Naive thymus-derived CD4-positive, alpha-beta T cell (primary cell): ENCODE measurements around the gene CCDC186. TPM values are rescaled to one million over a fixed set of nuclear protein-coding genes. Genes with fewer than 3 reads are reported as not detected.

ENCODE experiments used
- ATAC-seq: fragments of 150-1000 bp; cut with Tn5 transposase; 2 replicates; pipeline ENCODE4 v1.10.0; 2021; ENCODE audit warnings: mild to moderate bottlenecking, moderate library complexity
- CTCF ChIA-PET: fragments of 350-600 bp; sonication (Branson Sonifier 250); formaldehyde crosslinking; loops from one replicate; lab custom pipeline; 2021; ENCODE audit warnings: antibody characterized with exemption; lab: Charles Lee
- POLR2A ChIA-PET: fragments of 350-600 bp; sonication (Branson Sonifier 250); formaldehyde crosslinking; loops from one replicate; lab custom pipeline; 2021; ENCODE audit warnings: antibody characterized with exemption, inconsistent platforms; lab: Charles Lee
- DNase-seq, 9 donors: peaks; one replicate each; pipeline versions ENCODE4 v3.0.0 to v3.0.0-alpha.2; 2020 to 2022; ENCODE audit warnings: mixed read lengths in 1 of 9
- H3K27ac ChIP-seq: one replicate; pipeline ENCODE4 v1.7.0; 2013; ENCODE audit warnings: mild to moderate bottlenecking, low read depth, low read length, moderate library complexity
- H3K27me3 ChIP-seq, 2 donors: one replicate each; pipeline ENCODE4 v1.7.0; 2013; ENCODE audit warnings: low read length in 2 of 2, mild to moderate bottlenecking in 2 of 2, moderate library complexity in 2 of 2; ENCODE audit not compliant: control insufficient read depth in 2 of 2, insufficient read depth in 2 of 2
- H3K36me3 ChIP-seq, 3 experiments: 1 replicate in 2 of 3; 2 replicates in 1 of 3; pipeline ENCODE4 v1.7.0; 2013; ENCODE audit warnings: low read length in 3 of 3, mild to moderate bottlenecking in 3 of 3, moderate library complexity in 1 of 3; ENCODE audit not compliant: insufficient read depth in 3 of 3, control insufficient read depth in 2 of 3
- H3K4me1 ChIP-seq, 2 donors: one replicate each; pipeline ENCODE4 v1.7.0; 2013; ENCODE audit warnings: low read length in 2 of 2, mild to moderate bottlenecking in 2 of 2, moderate library complexity in 1 of 2; ENCODE audit not compliant: control insufficient read depth in 2 of 2, insufficient read depth in 2 of 2
- H3K4me3 ChIP-seq: 2 replicates; pipeline ENCODE4 v1.7.0; 2013; ENCODE audit warnings: mild to moderate bottlenecking, low read length
- H3K9me3 ChIP-seq, 3 experiments: 1 replicate in 2 of 3; 2 replicates in 1 of 3; pipeline ENCODE4 v1.7.0; 2013; ENCODE audit warnings: low read length in 3 of 3; ENCODE audit not compliant: control insufficient read depth in 2 of 3
- H3K27ac Mint-ChIP-seq, 9 donors: one replicate each; pipeline ENCODE4 v1.8.0; 2020 to 2022; ENCODE audit warnings: mixed read lengths in 9 of 9, mild to moderate bottlenecking in 8 of 9, moderate library complexity in 5 of 9, inconsistent platforms in 2 of 9
- H3K27me3 Mint-ChIP-seq, 5 donors: one replicate each; pipeline ENCODE4 v1.8.0; 2021 to 2022; ENCODE audit warnings: mixed read lengths in 5 of 5, mild to moderate bottlenecking in 1 of 5
- H3K36me3 Mint-ChIP-seq, 5 donors: one replicate each; pipeline ENCODE4 v1.8.0; 2020 to 2022; ENCODE audit warnings: mixed read lengths in 5 of 5, mild to moderate bottlenecking in 3 of 5, inconsistent platforms in 1 of 5
- H3K4me1 Mint-ChIP-seq, 7 donors: one replicate each; pipeline ENCODE4 v1.8.0; 2020 to 2022; ENCODE audit warnings: mixed read lengths in 7 of 7, mild to moderate bottlenecking in 3 of 7, inconsistent platforms in 1 of 7
- H3K4me3 Mint-ChIP-seq, 10 donors: one replicate each; pipeline ENCODE4 v1.8.0; 2020 to 2022; ENCODE audit warnings: mild to moderate bottlenecking in 10 of 10, mixed read lengths in 10 of 10, moderate library complexity in 6 of 10, inconsistent platforms in 2 of 10
- H3K9me3 Mint-ChIP-seq, 11 donors: one replicate each; pipeline ENCODE4 v1.8.0; 2020 to 2022; ENCODE audit warnings: mixed read lengths in 11 of 11, mild to moderate bottlenecking in 4 of 11, inconsistent platforms in 1 of 11, moderate library complexity in 1 of 11
- intact Hi-C, 2 donors: fragments of 100-400 bp; cut with micrococcal nuclease; formaldehyde crosslinking; loops; one replicate each; pipeline ENCODE4 v1.15.1; 2023
- polyA plus RNA-seq, 2 donors: library from polyadenylated mRNA; unstranded; fragments of 300-500 nt; fragmentation: Illumina TruSeq; gene quantifications; one replicate each; pipeline ENCODE4 v1.2.3, GENCODE V29; 2021
- total RNA-seq, 6 experiments: library from RNA in 5 of 6; stranded (reverse) in 5 of 6; gene quantifications; 1 replicate in 5 of 6; 2 replicates in 1 of 6; pipeline ENCODE4 v1.2.3 and lab custom pipeline; 2021 to 2026

CCDC186 gene
- total and polyA plus RNA-seq, 7 experiments from 2014 or later, result 18.6 to 42.9 (median 33.2) TPM

- Histone ChIP-seq H3K36me3 (no peaks in the 10 kb centered on the region), H3K4me1 (peaks cover 0 to 4% of the 10 kb centered on the region in 2 donors), H3K4me3 (no peak overlapping the region), H3K9me3 (no peaks in the 10 kb centered on the region), H3K27me3 (no peaks in the 10 kb centered on the region), H3K27ac (no peak overlapping the region)
- peaks cover 0 to 2% (median 0%) of the 10 kb centered on the region in 11 donors for H3K9me3 Mint-ChIP-seq
- H3K27me3 Mint-ChIP-seq, result peaks cover 0 to 52% (median 4%) of the 10 kb centered on the region in 5 donors
- ATAC-seq (no peak), DNase-seq (no peak)
- H3K4me1 Mint-ChIP-seq, result peaks cover 7 to 15% (median 10%) of the 10 kb centered on the region in 7 donors
- intact Hi-C loops, result no loop called here
- ChIA-PET CTCF (no interaction called here), POLR2A (no interaction called here)
- H3K36me3 Mint-ChIP-seq, result no peaks in the 10 kb centered on the region
- no peak overlapping the region for H3K27ac Mint-ChIP-seq
- no peak overlapping the region for H3K4me3 Mint-ChIP-seq
Measured at GRCh38 chr10:114077347-114077746, 96.7 kb downstream of the CCDC186 start.

GRCh38 chr10:114075093-114075492, 98.9 kb downstream of the CCDC186 start:
- peaks cover 7 to 19% (median 11%) of the 10 kb centered on the region in 7 donors for H3K4me1 Mint-ChIP-seq
- peaks cover 0 to 4% of the 10 kb centered on the region in 2 donors for H3K4me1 ChIP-seq
- POLR2A ChIA-PET, result no interaction called here
- intact Hi-C loops, result no loop called here
- no peak overlapping the region for H3K4me3 Mint-ChIP-seq
- no peak overlapping the region for H3K4me3 ChIP-seq
- no peak for ATAC-seq
- H3K9me3 Mint-ChIP-seq, result peaks cover 0 to 2% (median 0%) of the 10 kb centered on the region in 11 donors
- no peaks in the 10 kb centered on the region for H3K27me3 ChIP-seq
- CTCF ChIA-PET, result no interaction called here
- H3K36me3 ChIP-seq, result no peaks in the 10 kb centered on the region
- no peak overlapping the region for H3K27ac ChIP-seq
- no peak for DNase-seq
- peaks cover 0 to 3% (median 0%) of the 10 kb centered on the region in 5 donors for H3K36me3 Mint-ChIP-seq
- peaks cover 0 to 44% (median 0%) of the 10 kb centered on the region in 5 donors for H3K27me3 Mint-ChIP-seq
- no peaks in the 10 kb centered on the region for H3K9me3 ChIP-seq
- H3K27ac Mint-ChIP-seq, result no peak overlapping the region

DNA sequence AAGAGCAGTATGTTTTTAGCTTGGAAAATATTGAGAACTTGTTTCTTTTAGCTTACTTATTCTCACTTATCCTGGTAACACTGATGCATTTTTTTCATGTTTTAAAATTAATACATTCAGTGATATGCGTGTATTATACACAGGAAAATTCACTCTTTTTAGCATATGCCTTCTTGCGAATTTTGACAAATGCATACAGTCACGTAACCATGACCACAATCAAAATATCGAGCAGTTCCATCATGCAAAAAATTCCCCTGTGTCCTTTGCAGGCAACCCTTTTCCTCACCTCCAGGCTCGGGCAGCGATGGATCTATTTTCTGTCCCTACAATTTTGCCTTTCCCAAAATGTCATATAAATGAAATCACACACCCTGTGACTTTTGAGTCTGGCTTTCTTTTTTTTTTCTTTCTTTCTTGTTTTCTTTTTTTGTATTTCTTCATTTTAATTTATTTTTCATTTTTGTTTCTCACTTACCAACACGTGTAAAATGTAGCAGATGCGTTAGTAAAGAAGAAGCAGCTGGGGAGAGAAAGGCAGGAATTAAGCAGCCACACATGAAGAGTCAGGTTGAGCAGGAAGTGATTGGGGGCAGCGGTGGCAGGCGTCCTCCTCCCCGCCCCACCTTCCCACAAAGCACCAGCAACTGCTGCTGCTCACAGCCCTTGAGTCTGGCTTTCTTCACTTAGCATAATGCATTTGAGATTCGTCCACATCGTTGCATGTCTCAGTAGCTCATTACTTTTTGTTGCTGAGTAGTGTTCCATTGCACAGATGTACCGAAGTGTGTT, 100.4 kb downstream of the CCDC186 start:
- H3K27ac Mint-ChIP-seq, result peak overlapping the region in 1 of 9 donors; percentile 12
- H3K4me1 Mint-ChIP-seq, result peaks cover 7 to 22% (median 11%) of the 10 kb centered on the region in 7 donors
- DNase-seq (peak in 4 of 9 donors; percentile 22 to 39 (median 32)), ATAC-seq (peak; percentile 69)
- POLR2A ChIA-PET, result no interaction called here
- Histone ChIP-seq H3K4me1 (peaks cover 0 to 4% of the 10 kb centered on the region in 2 donors), H3K4me3 (no peak overlapping the region), H3K36me3 (no peaks in the 10 kb centered on the region), H3K9me3 (no peaks in the 10 kb centered on the region), H3K27ac (no peak overlapping the region), H3K27me3 (no peaks in the 10 kb centered on the region)
- H3K36me3 Mint-ChIP-seq, result peaks cover 0 to 3% (median 0%) of the 10 kb centered on the region in 5 donors
- CTCF ChIA-PET, result no interaction called here
- peaks cover 0 to 2% (median 0%) of the 10 kb centered on the region in 11 donors for H3K9me3 Mint-ChIP-seq
- peaks cover 0 to 34% (median 0%) of the 10 kb centered on the region in 5 donors for H3K27me3 Mint-ChIP-seq
- intact Hi-C loops, result no loop called here
- peak overlapping the region in 2 of 10 donors; percentile 10 to 39 for H3K4me3 Mint-ChIP-seq

GRCh38 chr10:114071178-114071577, 102.8 kb downstream of the CCDC186 start:
- Histone ChIP-seq H3K4me3 (no peak overlapping the region), H3K27ac (no peak overlapping the region), H3K4me1 (peaks cover 0 to 7% of the 10 kb centered on the region in 2 donors), H3K36me3 (no peaks in the 10 kb centered on the region), H3K9me3 (no peaks in the 10 kb centered on the region), H3K27me3 (no peaks in the 10 kb centered on the region)
- Mint-ChIP-seq H3K4me1 (peaks cover 7 to 34% (median 21%) of the 10 kb centered on the region in 7 donors), H3K36me3 (peaks cover 0 to 5% (median 0%) of the 10 kb centered on the region in 5 donors), H3K27ac (no peak overlapping the region), H3K9me3 (no peaks in the 10 kb centered on the region), H3K27me3 (peaks cover 0 to 18% (median 0%) of the 10 kb centered on the region in 5 donors), H3K4me3 (no peak overlapping the region)
- intact Hi-C loops, result no loop called here
- no peak for DNase-seq
- ChIA-PET CTCF (no interaction called here), POLR2A (no interaction called here)
- ATAC-seq, result no peak

Other genes starting within 250 kb of the CCDC186 start
- under 1 TPM in 2 of 5 experiments, not detected in 3; 0.29 to 0.64 TPM for gene ADRB1, start 130.3 kb downstream of the CCDC186 start, total RNA-seq
- gene ADRB1, start 130.3 kb downstream of the CCDC186 start, polyA plus RNA-seq, result not detected
- gene TDRD1, start 5.2 kb upstream of the CCDC186 start, total RNA-seq, result under 1 TPM in 4 of 5 experiments, not detected in 1; 0.05 to 0.49 (median 0.22) TPM
- gene TDRD1, start 5.2 kb upstream of the CCDC186 start, polyA plus RNA-seq, result under 1 TPM; 0.15 to 0.41 TPM
- under 1 TPM in 2 of 5 experiments, not detected in 3; 0.11 to 0.27 TPM for gene VWA2, start 65.1 kb upstream of the CCDC186 start, total RNA-seq
- not detected for gene VWA2, start 65.1 kb upstream of the CCDC186 start, polyA plus RNA-seq
- 1 to 10 TPM in 3 of 5 experiments, under 1 TPM in 2; 0.56 to 3.0 (median 1.5) TPM for gene AFAP1L2, start 230.3 kb upstream of the CCDC186 start, total RNA-seq
- 1 to 10 TPM in 1 of 2 donors, under 1 TPM in 1; 0.66 to 1.6 TPM for gene AFAP1L2, start 230.3 kb upstream of the CCDC186 start, polyA plus RNA-seq